Activated CD8-positive, alpha-beta memory T cell treated with anti-CD3 and anti-CD28 coated beads for 48 hours (primary cell): ENCODE results near the gene C4A.
"Not testable (repeated sequence)": the region's sequence is repeated elsewhere in the genome, so short reads cannot be mapped to it uniquely, and the experiment has no call there.

Experiments used
- DNase-seq, 3 experiments: peaks; one replicate each; pipeline ENCODE4 v3.0.0-alpha.2; 2020; ENCODE audit warnings: low read depth in 2 of 3, low spot score in 2 of 3

C4A gene

GRCh38 chr6:31958741-31959739, 22.8 kb upstream of the C4A start, which contains the start of the genes NELFE and SKIC2:
Gene NELFE (minus strand): TSS chr6:31958971. CDS start chr6:31958446, 525 bp downstream.
Gene SKIC2 (plus strand): TSS chr6:31959175. CDS start chr6:31959193, 18 bp downstream.
- peak; percentile 88 to 98 (median 97) for DNase-seq

- DNase-seq: no peak
Observed at GRCh38 chr6:31961616-31962015, 20.2 kb upstream of the C4A start.

GRCh38 chr6:31963921-31964320, 17.9 kb upstream of the C4A start:
- no peak for DNase-seq

- DNase-seq: no peak
Observed at GRCh38 chr6:31965700-31966099, 16.2 kb upstream of the C4A start.

GRCh38 chr6:31966506-31966905, 15.4 kb upstream of the C4A start:
- DNase-seq: no peak

- no peak for DNase-seq
Observed at GRCh38 chr6:31966997-31967925, 14.6 kb upstream of the C4A start.

GRCh38 chr6:31967926-31968320, 13.9 kb upstream of the C4A start:
- no peak for DNase-seq

GRCh38 chr6:31968326-31968725, 13.5 kb upstream of the C4A start:
- DNase-seq: no peak

GRCh38 chr6:31968791-31969711, 12.8 kb upstream of the C4A start:
- no peak for DNase-seq

- DNase-seq: no peak
Observed at GRCh38 chr6:31969712-31970603, 11.9 kb upstream of the C4A start.

- DNase-seq: no peak
Observed at GRCh38 chr6:31970604-31971271, 11.1 kb upstream of the C4A start.

GRCh38 chr6:31971279-31971992, 10.4 kb upstream of the C4A start:
- DNase-seq: peak in 1 of 3 experiments; percentile 33

GRCh38 chr6:31971993-31972708, 9.7 kb upstream of the C4A start, which contains the start of gene DXO:
Gene DXO (minus strand): TSS chr6:31972138. CDS start chr6:31971675, 463 bp downstream.
- DNase-seq: peak; percentile 95 to 98 (median 98)

GRCh38 chr6:31972709-31973350, 9.0 kb upstream of the C4A start:
- DNase-seq: no peak

GRCh38 chr6:31976065-31976464, 5.8 kb upstream of the C4A start:
- not testable (repeated sequence) for DNase-seq

GRCh38 chr6:31977816-31978431, 3.9 kb upstream of the C4A start:
- no peak for DNase-seq
